A549 (cell line): ENCODE results near the gene PSMD6. TPM values are rescaled to one million over a fixed set of nuclear protein-coding genes. Genes with fewer than 3 reads are reported as not detected.

Source experiments
- ATAC-seq, 2 experiments: fragments of 200-7000 bp in 1 of 2; fragments of >200 bp in 1 of 2; cut with Nextera tagmentation in 1 of 2; cut with Tn5 transposase in 1 of 2; 3 replicates each; pipeline versions ENCODE4 v1.8.0 to v1.9.1; 2018 to 2020; ENCODE audit warnings: mild to moderate bottlenecking in 1 of 2, moderate library complexity in 1 of 2
- CTCF ChIA-PET: fragments of 300-600 bp; sonication (Branson Sonifier 250); formaldehyde crosslinking; extraction: SDS; loops from one replicate; lab custom pipeline; 2021; ENCODE audit warnings: antibody characterized with exemption, inconsistent platforms; lab: Yijun Ruan, JAX
- POLR2A ChIA-PET: fragments of 350-600 bp; formaldehyde crosslinking; extraction: SDS; loops from one replicate; lab custom pipeline; 2021; ENCODE audit warnings: antibody characterized with exemption, inconsistent platforms; lab: Yijun Ruan, JAX
- DNase-seq, 2 experiments: peaks; one replicate each; pipeline versions ENCODE4 v3.0.0 to v3.0.0-alpha.2; 2011 to 2016; ENCODE audit warnings: low read depth in 1 of 2, low spot score in 1 of 2
- FAIRE-seq: peaks from 2 replicates; lab custom pipeline; 2011; peaks lifted over from hg19 to GRCh38; lab: Jason Lieb, UNC
- H3K27ac ChIP-seq, 2 experiments: fragments of >200 bp; sonication (Bioruptor Twin); formaldehyde crosslinking; 3 replicates each; pipeline ENCODE4 v1.5.1; 2016 to 2017
- H3K4me1 ChIP-seq: fragments of >200 bp; sonication (Bioruptor Twin); formaldehyde crosslinking; 3 replicates; pipeline ENCODE4 v1.6.1; 2016
- H3K4me2 ChIP-seq: fragments of >200 bp; sonication (Bioruptor Twin); formaldehyde crosslinking; 3 replicates; pipeline ENCODE4 v1.6.1; 2016
- H3K4me3 ChIP-seq: fragments of >200 bp; sonication (Bioruptor Twin); formaldehyde crosslinking; 3 replicates; pipeline ENCODE4 v1.5.1; 2016
- H3K9me3 ChIP-seq: fragments of >200 bp; sonication (Bioruptor Twin); formaldehyde crosslinking; 3 replicates; pipeline ENCODE4 v1.6.1; 2016
- CHD2 ChIP-seq: fragments of 150-350 bp; IDR thresholded peaks from 2 replicates; pipeline ENCODE4 v1.6.1; 2014; ENCODE audit warnings: low read length; ENCODE audit not compliant: partially characterized antibody
- CHD4 ChIP-seq: fragments of 200-600 bp; sonication (generic); IDR thresholded peaks from 2 replicates; pipeline ENCODE4 v1.6.1; 2016; ENCODE audit warnings: antibody characterized with exemption, mild to moderate bottlenecking, borderline replicate concordance
- EHMT2 ChIP-seq: fragments of 200-600 bp; sonication (generic); IDR thresholded peaks from 2 replicates; pipeline ENCODE4 v1.6.1; 2016; ENCODE audit warnings: antibody characterized with exemption, low read depth, mild to moderate bottlenecking, moderate library complexity
- FOXS1 ChIP-seq: fragments of 250-450 bp; sonication (Bioruptor Pico); IDR thresholded peaks from 2 replicates; pipeline ENCODE4 v1.5.0; 2020; ENCODE audit warnings: mild to moderate bottlenecking, moderate library complexity
- GATA3 ChIP-seq: IDR thresholded peaks from 2 replicates; pipeline ENCODE4 v1.6.1; 2012; ENCODE audit warnings: borderline replicate concordance
- HOXA7 ChIP-seq: fragments of 250-450 bp; sonication (Bioruptor Pico); IDR thresholded peaks from 2 replicates; pipeline ENCODE4 v1.5.0; 2020; ENCODE audit warnings: mild to moderate bottlenecking, moderate library complexity
- HOXB13 ChIP-seq: fragments of 250-450 bp; sonication (Bioruptor Pico); IDR thresholded peaks from 2 replicates; pipeline ENCODE4 v1.5.0; 2020; ENCODE audit warnings: low read depth, mild to moderate bottlenecking, moderate library complexity
- JUN ChIP-seq, 2 experiments: fragments of >200 bp; sonication (Bioruptor Twin); formaldehyde crosslinking; IDR thresholded peaks; 2 replicates in 1 of 2; 3 replicates in 1 of 2; pipeline ENCODE4 v1.6.1; 2016 to 2017
- JUNB ChIP-seq: fragments of >200 bp; sonication (Bioruptor Twin); formaldehyde crosslinking; IDR thresholded peaks from 2 replicates; pipeline ENCODE4 v1.6.1; 2016
- KDM1A ChIP-seq: fragments of 200-600 bp; sonication (generic); IDR thresholded peaks from 2 replicates; pipeline ENCODE4 v1.6.1; 2016; ENCODE audit warnings: low read depth, mild to moderate bottlenecking
- KDM5A ChIP-seq: fragments of 200-600 bp; sonication (generic); IDR thresholded peaks from 2 replicates; pipeline ENCODE4 v1.6.1; 2016; ENCODE audit warnings: antibody characterized with exemption, mild to moderate bottlenecking
- MAFK ChIP-seq: fragments of 450-650 bp; IDR thresholded peaks from 2 replicates; pipeline ENCODE4 v1.6.1; 2014; ENCODE audit not compliant: partially characterized antibody
- MYC ChIP-seq: IDR thresholded peaks from 2 replicates; pipeline ENCODE4 v1.6.1; 2012; ENCODE audit warnings: mild to moderate bottlenecking, inconsistent platforms, low read length, improper control_type of control experiment, borderline replicate concordance
- NPAS2 ChIP-seq: fragments of 250-450 bp; sonication (Bioruptor Pico); IDR thresholded peaks from 2 replicates; pipeline ENCODE4 v1.8.0; 2022; ENCODE audit warnings: mild to moderate bottlenecking, moderate library complexity, borderline replicate concordance
- NR3C1 ChIP-seq: fragments of >200 bp; sonication (Bioruptor Twin); formaldehyde crosslinking; IDR thresholded peaks from 3 replicates; pipeline ENCODE4 v1.6.1; 2017
- PHF8 ChIP-seq: fragments of 200-600 bp; sonication (generic); IDR thresholded peaks from 2 replicates; pipeline ENCODE4 v1.6.1; 2016; ENCODE audit warnings: low read depth, mild to moderate bottlenecking, antibody characterized with exemption, moderate library complexity, borderline replicate concordance
- POLR2AphosphoS2 ChIP-seq: conservative IDR thresholded peaks from 2 replicates; pipeline ENCODE4 v1.6.1; 2012; ENCODE audit warnings: low read length, improper control_type of control experiment, inconsistent platforms
- RAD21 ChIP-seq, 2 experiments: fragments of >200 bp in 1 of 2; sonication (Bioruptor Twin) in 1 of 2; formaldehyde crosslinking in 1 of 2; IDR thresholded peaks in 1 of 2; conservative IDR thresholded peaks in 1 of 2; 2 replicates in 1 of 2; 3 replicates in 1 of 2; pipeline ENCODE4 v1.6.1; 2012 to 2018; ENCODE audit warnings: inconsistent platforms in 1 of 2
- RNF2 ChIP-seq: fragments of 200-600 bp; sonication (generic); IDR thresholded peaks from 2 replicates; pipeline ENCODE4 v1.6.1; 2016; ENCODE audit warnings: low read depth, mild to moderate bottlenecking, antibody characterized with exemption, moderate library complexity, borderline replicate concordance
- SMC3 ChIP-seq: fragments of >200 bp; sonication (Bioruptor Twin); formaldehyde crosslinking; IDR thresholded peaks from 3 replicates; pipeline ENCODE4 v1.6.1; 2018; ENCODE audit warnings: inconsistent platforms
- ZFP36 ChIP-seq: fragments of 450-650 bp; IDR thresholded peaks from 2 replicates; pipeline ENCODE4 v1.6.1; 2014; ENCODE audit warnings: borderline replicate concordance; ENCODE audit not compliant: partially characterized antibody
- ZNF302 ChIP-seq: fragments of 250-450 bp; sonication (Bioruptor Pico); IDR thresholded peaks from 2 replicates; pipeline ENCODE4 v1.9.0; 2021; ENCODE audit warnings: inconsistent platforms, mild to moderate bottlenecking, moderate library complexity
- ZSCAN20 ChIP-seq: fragments of 250-450 bp; sonication (Bioruptor Pico); IDR thresholded peaks from 2 replicates; pipeline ENCODE4 v1.8.0; 2022; ENCODE audit warnings: mild to moderate bottlenecking, moderate library complexity
- whole genome bisulfite sequencing: methylation state at CpG from one replicate; pipeline ENCODE4 v1.1.6; 2017; ENCODE audit errors: missing lambda C conversion rate; 5-methylcytosine and 5-hydroxymethylcytosine counted together
- polyA plus RNA-seq, 4 experiments: library from polyadenylated mRNA; depleted of rRNA in 3 of 4; stranded (reverse); fragments of >200 nt; fragmentation: RNase III in 1 of 4; extraction: RNeasy Plus Mini Kit Qiagen cat#74134 plus additional on column Dnase treatment in 1 of 4; gene quantifications; 2 replicates in 3 of 4; 3 replicates in 1 of 4; pipeline ENCODE4 v1.2.3, GENCODE V29; 2011 to 2017
- TF ChIP-seq, protein P1 (sequence below): fragments of >200 bp; sonication (Bioruptor Twin); formaldehyde crosslinking; IDR thresholded peaks from 3 replicates; pipeline ENCODE4 v1.6.1; 2016
- TF ChIP-seq, protein P2 (sequence below): fragments of 250-450 bp; sonication (Bioruptor Pico); IDR thresholded peaks from 2 replicates; pipeline ENCODE4 v1.5.0; 2020; ENCODE audit warnings: low read depth, mild to moderate bottlenecking, moderate library complexity
- TF ChIP-seq, protein P3 (sequence below): IDR thresholded peaks from 2 replicates; pipeline ENCODE4 v1.6.1; 2012
- TF ChIP-seq, protein P4 (sequence below): fragments of >200 bp; sonication (Bioruptor Twin); formaldehyde crosslinking; IDR thresholded peaks from 3 replicates; pipeline ENCODE4 v1.5.1; 2016
- TF ChIP-seq, protein P5 (sequence below): IDR thresholded peaks from 2 replicates; pipeline ENCODE4 v1.6.1; 2012

The PSMD6 gene
- polyA plus RNA-seq, 2 of the 4 experiments (the other 2 are of a cell fraction) = 76.8 to 117 TPM

- no peak for DNase-seq
- Histone ChIP-seq H3K4me2 (no peak overlapping the region), H3K4me1 (no peaks in the 10 kb centered on the region), H3K4me3 (no peak overlapping the region), H3K9me3 (no peaks in the 10 kb centered on the region), H3K27ac (no peak overlapping the region)
- 53% methylated on average over 2 of the region's 2 CpGs for WGBS
- no peak for TF ChIP-seq FOXS1
- TF ChIP-seq MAFK = no peak
- TF ChIP-seq, protein P1, sequence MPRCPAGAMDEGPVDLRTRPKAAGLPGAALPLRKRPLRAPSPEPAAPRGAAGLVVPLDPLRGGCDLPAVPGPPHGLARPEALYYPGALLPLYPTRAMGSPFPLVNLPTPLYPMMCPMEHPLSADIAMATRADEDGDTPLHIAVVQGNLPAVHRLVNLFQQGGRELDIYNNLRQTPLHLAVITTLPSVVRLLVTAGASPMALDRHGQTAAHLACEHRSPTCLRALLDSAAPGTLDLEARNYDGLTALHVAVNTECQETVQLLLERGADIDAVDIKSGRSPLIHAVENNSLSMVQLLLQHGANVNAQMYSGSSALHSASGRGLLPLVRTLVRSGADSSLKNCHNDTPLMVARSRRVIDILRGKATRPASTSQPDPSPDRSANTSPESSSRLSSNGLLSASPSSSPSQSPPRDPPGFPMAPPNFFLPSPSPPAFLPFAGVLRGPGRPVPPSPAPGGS = no peak
- TF ChIP-seq SMC3 = no peak
- TF ChIP-seq EHMT2 = no peak
- TF ChIP-seq MYC = no peak
- TF ChIP-seq ZNF302 (CRISPR knock-in tag) = no peak
- no peak for TF ChIP-seq KDM5A
- no peak for TF ChIP-seq HOXA7
- TF ChIP-seq, protein P2, sequence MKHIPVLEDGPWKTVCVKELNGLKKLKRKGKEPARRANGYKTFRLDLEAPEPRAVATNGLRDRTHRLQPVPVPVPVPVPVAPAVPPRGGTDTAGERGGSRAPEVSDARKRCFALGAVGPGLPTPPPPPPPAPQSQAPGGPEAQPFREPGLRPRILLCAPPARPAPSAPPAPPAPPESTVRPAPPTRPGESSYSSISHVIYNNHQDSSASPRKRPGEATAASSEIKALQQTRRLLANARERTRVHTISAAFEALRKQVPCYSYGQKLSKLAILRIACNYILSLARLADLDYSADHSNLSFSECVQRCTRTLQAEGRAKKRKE (CRISPR knock-in tag) = no peak
- no peak for TF ChIP-seq ZFP36
- TF ChIP-seq CHD4 = no peak
- no peak for TF ChIP-seq HOXB13 (CRISPR knock-in tag)
- TF ChIP-seq, protein P3, sequence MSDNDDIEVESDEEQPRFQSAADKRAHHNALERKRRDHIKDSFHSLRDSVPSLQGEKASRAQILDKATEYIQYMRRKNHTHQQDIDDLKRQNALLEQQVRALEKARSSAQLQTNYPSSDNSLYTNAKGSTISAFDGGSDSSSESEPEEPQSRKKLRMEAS = no peak
- no peak for TF ChIP-seq RAD21 (conservative IDR thresholded peaks at IDR 0.05 in 1 of 2, IDR thresholded peaks at IDR 0.05 in 1 of 2)
- TF ChIP-seq RNF2 = no peak
- POLR2A ChIA-PET = no interaction called here
- no peak for ATAC-seq
- no peak for FAIRE-seq
- CTCF ChIA-PET = interaction anchor here (1.0 to 3.6 kb wide), 2 partner anchors 10 to 481 kb away, joined by 3 to 18 read pairs; no protein-coding TSS in a partner anchor
Observed at GRCh38 chr3:64003589-64003988, 19.7 kb downstream of the PSMD6 start.

DNA sequence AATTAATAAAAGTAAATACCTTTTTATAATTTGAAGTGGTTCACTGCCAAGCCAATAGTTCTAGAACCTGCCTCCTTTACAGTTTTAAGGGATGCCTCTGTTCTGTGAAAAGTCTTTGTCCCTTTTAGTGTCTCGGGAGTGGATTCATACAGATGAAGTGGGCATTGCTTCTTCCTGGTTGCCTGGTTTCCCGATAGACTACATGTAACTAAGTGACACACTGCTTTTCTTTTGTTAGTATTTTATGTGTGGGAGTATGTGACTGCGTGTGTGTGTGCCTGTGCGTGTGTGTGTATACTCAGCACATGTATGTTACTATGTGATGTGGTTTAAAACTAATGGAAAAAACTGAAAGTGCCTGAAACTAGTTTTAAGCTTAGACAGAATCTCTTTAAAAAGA is 21.1 kb downstream of the PSMD6 start:
- TF ChIP-seq JUNB = no peak
- TF ChIP-seq ZSCAN20 (CRISPR knock-in tag) = no peak
- TF ChIP-seq HOXA7 = no peak
- no peak for TF ChIP-seq POLR2AphosphoS2
- Histone ChIP-seq H3K27ac (no peak overlapping the region), H3K4me2 (no peak overlapping the region), H3K9me3 (no peaks in the 10 kb centered on the region), H3K4me3 (no peak overlapping the region), H3K4me1 (no peaks in the 10 kb centered on the region)
- no peak for ATAC-seq
- ChIA-PET CTCF (interaction anchor here (3.6 kb wide), 1 partner anchor 9 kb away, joined by 18 read pairs; no protein-coding TSS in a partner anchor), POLR2A (no interaction called here)
- 88% methylated on average over 4 of the region's 4 CpGs for WGBS
- FAIRE-seq = no peak
- DNase-seq = no peak

DNA sequence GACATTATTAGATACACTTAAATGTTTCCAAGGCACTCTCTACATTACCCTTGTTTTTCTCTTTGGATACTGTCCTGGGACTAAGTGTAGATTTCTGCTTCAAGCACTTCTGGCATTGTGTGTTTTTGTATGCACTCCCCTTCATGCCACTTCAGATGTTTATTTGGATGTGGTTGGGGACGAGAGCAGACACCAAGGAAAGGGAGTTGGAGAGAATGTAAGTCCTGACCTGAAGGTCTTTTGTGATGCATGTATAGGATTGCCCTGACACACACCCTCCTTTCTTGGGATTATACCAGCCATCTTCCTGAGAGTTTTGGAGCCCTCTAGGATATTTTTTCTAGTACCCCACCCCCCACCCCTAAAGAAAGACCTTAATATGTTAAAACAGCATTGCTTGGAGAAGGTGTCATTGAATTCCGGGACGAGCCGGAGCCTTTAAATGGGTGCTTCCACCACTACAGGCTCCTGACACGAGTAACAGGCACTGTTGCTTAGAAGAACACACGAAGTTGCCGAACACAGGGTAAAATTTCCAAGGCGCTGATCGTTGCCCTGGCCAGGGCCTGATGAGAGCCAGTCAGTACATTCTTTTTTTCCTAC is 22.7 kb downstream of the PSMD6 start:
- POLR2A ChIA-PET = no interaction called here
- WGBS = 96% methylated on average over 9 of the region's 9 CpGs
- FAIRE-seq = no peak
- no peaks in the 10 kb centered on the region for H3K9me3 ChIP-seq
- no peak overlapping the region for H3K27ac ChIP-seq
- H3K4me3 ChIP-seq = no peak overlapping the region
- ATAC-seq = no peak
- no peaks in the 10 kb centered on the region for H3K4me1 ChIP-seq
- DNase-seq = no peak
- no peak overlapping the region for H3K4me2 ChIP-seq
- CTCF ChIA-PET = no interaction called here
- TF ChIP-seq PHF8 (no peak), GATA3 (no peak), NPAS2 (CRISPR knock-in tag) (no peak), HOXA7 (no peak), JUN (IDR thresholded peaks at IDR 0.05) (no peak), ZFP36 (no peak), CHD2 (no peak), KDM1A (no peak), NR3C1 (no peak)
- TF ChIP-seq, protein P4, sequence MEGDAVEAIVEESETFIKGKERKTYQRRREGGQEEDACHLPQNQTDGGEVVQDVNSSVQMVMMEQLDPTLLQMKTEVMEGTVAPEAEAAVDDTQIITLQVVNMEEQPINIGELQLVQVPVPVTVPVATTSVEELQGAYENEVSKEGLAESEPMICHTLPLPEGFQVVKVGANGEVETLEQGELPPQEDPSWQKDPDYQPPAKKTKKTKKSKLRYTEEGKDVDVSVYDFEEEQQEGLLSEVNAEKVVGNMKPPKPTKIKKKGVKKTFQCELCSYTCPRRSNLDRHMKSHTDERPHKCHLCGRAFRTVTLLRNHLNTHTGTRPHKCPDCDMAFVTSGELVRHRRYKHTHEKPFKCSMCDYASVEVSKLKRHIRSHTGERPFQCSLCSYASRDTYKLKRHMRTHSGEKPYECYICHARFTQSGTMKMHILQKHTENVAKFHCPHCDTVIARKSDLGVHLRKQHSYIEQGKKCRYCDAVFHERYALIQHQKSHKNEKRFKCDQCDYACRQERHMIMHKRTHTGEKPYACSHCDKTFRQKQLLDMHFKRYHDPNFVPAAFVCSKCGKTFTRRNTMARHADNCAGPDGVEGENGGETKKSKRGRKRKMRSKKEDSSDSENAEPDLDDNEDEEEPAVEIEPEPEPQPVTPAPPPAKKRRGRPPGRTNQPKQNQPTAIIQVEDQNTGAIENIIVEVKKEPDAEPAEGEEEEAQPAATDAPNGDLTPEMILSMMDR = no peak
- TF ChIP-seq, protein P5, sequence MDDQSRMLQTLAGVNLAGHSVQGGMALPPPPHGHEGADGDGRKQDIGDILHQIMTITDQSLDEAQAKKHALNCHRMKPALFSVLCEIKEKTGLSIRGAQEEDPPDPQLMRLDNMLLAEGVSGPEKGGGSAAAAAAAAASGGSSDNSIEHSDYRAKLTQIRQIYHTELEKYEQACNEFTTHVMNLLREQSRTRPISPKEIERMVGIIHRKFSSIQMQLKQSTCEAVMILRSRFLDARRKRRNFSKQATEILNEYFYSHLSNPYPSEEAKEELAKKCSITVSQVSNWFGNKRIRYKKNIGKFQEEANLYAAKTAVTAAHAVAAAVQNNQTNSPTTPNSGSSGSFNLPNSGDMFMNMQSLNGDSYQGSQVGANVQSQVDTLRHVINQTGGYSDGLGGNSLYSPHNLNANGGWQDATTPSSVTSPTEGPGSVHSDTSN = no peak
- TF ChIP-seq, protein P1 = no peak
